ENCODE data around the gene MLLT3. TPM values are rescaled to one million over a fixed set of nuclear protein-coding genes. Genes with fewer than 3 reads are reported as not detected.
A peak's percentile ranks its signal among the peaks of the same experiment; 100 is the strongest.

The MLLT3 gene
- total and polyA plus RNA-seq, 2 of the 13 experiments (the other 11 are each of a cell fraction or from before 2014, with no cell fraction given), result 12.3 to 12.6 TPM

GRCh38 chr9:20622330-20623020 lies at the start of gene MLLT3 (continued):
- no peak for TF ChIP-seq ZNF207 (IDR thresholded peaks at IDR 0.05; ENCODE audit: borderline replicate concordance)
- no peak for TF ChIP-seq TCF7L2 (IDR thresholded peaks at IDR 0.05; ENCODE audit: low read depth, low read length)
- no peak for TF ChIP-seq NFE2 (CRISPR knock-in tag; IDR thresholded peaks at IDR 0.05)
- no peak for TF ChIP-seq ZNF777 (CRISPR knock-in tag; IDR thresholded peaks at IDR 0.05)
- TF ChIP-seq MAZ (IDR thresholded peaks at IDR 0.05; ENCODE audit: borderline replicate concordance, low read depth, low read length), result peak; percentile 86; the same call in 1 of the 2 replicates
- TF ChIP-seq MAZ (CRISPR knock-in tag; IDR thresholded peaks at IDR 0.05; ENCODE audit: low read depth), result peak; percentile 85
- peak; percentile 27; the same call in 1 of the 2 replicates for TF ChIP-seq KDM2A (CRISPR knock-in tag; IDR thresholded peaks at IDR 0.05; ENCODE audit: borderline replicate concordance, low read depth)
- TF ChIP-seq REL (CRISPR knock-in tag; conservative IDR thresholded peaks at IDR 0.05), result no peak
- TF ChIP-seq MTERF4 (CRISPR knock-in tag; IDR thresholded peaks at IDR 0.05), result no peak
- no peak for TF ChIP-seq SMYD3 (CRISPR knock-in tag; IDR thresholded peaks at IDR 0.05)
- TF ChIP-seq ZNF790 (CRISPR knock-in tag; IDR thresholded peaks at IDR 0.05; ENCODE audit: borderline replicate concordance), result no peak
- no peak for TF ChIP-seq THAP8 (CRISPR knock-in tag; IDR thresholded peaks at IDR 0.05; ENCODE audit: borderline replicate concordance)
- TF ChIP-seq FOXM1 (CRISPR knock-in tag; IDR thresholded peaks at IDR 0.05), result no peak
- no peak for TF ChIP-seq GLMP (CRISPR knock-in tag; IDR thresholded peaks at IDR 0.05; ENCODE audit: borderline replicate concordance)
- TF ChIP-seq ZNF143 (CRISPR knock-in tag; IDR thresholded peaks at IDR 0.05), result no peak
- TF ChIP-seq ZNF674 (CRISPR knock-in tag; IDR thresholded peaks at IDR 0.05; ENCODE audit: low read depth), result no peak
- 0 out of 2 replicates have a peak, but pooled peaks have one; percentile 25 for TF ChIP-seq SP4 (CRISPR knock-in tag; IDR thresholded peaks at IDR 0.05)
- TF ChIP-seq ZUFSP (CRISPR knock-in tag; IDR thresholded peaks at IDR 0.05; ENCODE audit: borderline replicate concordance), result no peak
- no peak for TF ChIP-seq MED13 (CRISPR knock-in tag; IDR thresholded peaks at IDR 0.05)
- no peak for TF ChIP-seq ZBTB14 (CRISPR knock-in tag; IDR thresholded peaks at IDR 0.05)
- peak; percentile 58; the same call in 1 of the 2 replicates for TF ChIP-seq TFDP1 (CRISPR knock-in tag; IDR thresholded peaks at IDR 0.05; ENCODE audit: borderline replicate concordance)
- TF ChIP-seq MTA3 (CRISPR knock-in tag; IDR thresholded peaks at IDR 0.05), result no peak

All from HepG2 (cell line).